GM10266 (cell line): Measurements from ENCODE around the gene RAET1E.
"Not testable (repeated sequence)": the region's sequence is repeated elsewhere in the genome, so short reads cannot be mapped to it uniquely, and the experiment has no call there.

Source experiments
- DNase-seq: peaks from one replicate; pipeline ENCODE4 v3.0.0; 2012; ENCODE audit errors: extremely low spot score
- CTCF ChIP-seq: IDR thresholded peaks from 2 replicates; pipeline ENCODE4 v1.5.1; 2012; ENCODE audit warnings: mild to moderate bottlenecking, low read depth; ENCODE audit not compliant: control insufficient read depth, insufficient read depth; ENCODE audit errors: missing control alignments

RAET1E gene

GRCh38 chr6:149897855-149898744, at the start of gene RAET1E:
TSS of gene RAET1E (minus strand) at chr6:149898113. CDS start at chr6:149890901, 7,212 bp downstream.
- no peak for DNase-seq
- no peak for TF ChIP-seq CTCF

GRCh38 chr6:149947533-149947932, 49.6 kb upstream of the RAET1E start:
- not testable (repeated sequence) for DNase-seq

GRCh38 chr6:149946631-149947030, 48.7 kb upstream of the RAET1E start:
- not testable (repeated sequence) for DNase-seq

GRCh38 chr6:149945276-149945675, 47.4 kb upstream of the RAET1E start:
- not testable (repeated sequence) for DNase-seq

- not testable (repeated sequence) for DNase-seq
Observed at GRCh38 chr6:149943321-149943720, 45.4 kb upstream of the RAET1E start.

GRCh38 chr6:149942461-149942829, 44.5 kb upstream of the RAET1E start:
- TF ChIP-seq CTCF, result no peak
- no peak for DNase-seq

- TF ChIP-seq CTCF, result no peak
- DNase-seq, result peak; percentile 78
Observed at GRCh38 chr6:149941583-149942460, 43.9 kb upstream of the RAET1E start, which contains the start of gene ULBP2. TSS of gene ULBP2 (plus strand) at chr6:149942014. CDS start at chr6:149942073, 59 bp downstream.

- TF ChIP-seq CTCF, result no peak
- no peak for DNase-seq
Observed at GRCh38 chr6:149940672-149940982, 42.7 kb upstream of the RAET1E start.

- TF ChIP-seq CTCF, result no peak
- DNase-seq, result no peak
Observed at GRCh38 chr6:149939909-149940671, 42.2 kb upstream of the RAET1E start.
